GM12878 (cell line): Measurements from ENCODE around the gene SNPH. TPM values are rescaled to one million over a fixed set of nuclear protein-coding genes. Genes with fewer than 3 reads are reported as not detected.

ENCODE experiments used
- ATAC-seq: fragments of 200-7000 bp; cut with Tn5 transposase; 3 replicates; pipeline ENCODE4 v1.9.1; 2020; ENCODE audit warnings: mild to moderate bottlenecking, moderate library complexity
- BruUV-seq: library from RNA; stranded (reverse); fragments of 400-500 nt; replicated peaks from 2 replicates; lab custom pipeline; 2021; lab: Mats Ljungman, UMichigan
- CTCF ChIA-PET: fragments of 300-600 bp; sonication (Branson Sonifier 250); formaldehyde crosslinking; extraction: SDS; loops from one replicate; lab custom pipeline; 2021; ENCODE audit warnings: inconsistent platforms; lab: Yijun Ruan, JAX
- POLR2A ChIA-PET: fragments of 350-600 bp; formaldehyde crosslinking; extraction: SDS; loops from one replicate; lab custom pipeline; 2021; ENCODE audit warnings: inconsistent platforms; lab: Charles Lee
- RAD21 ChIA-PET: fragments of 300-600 bp; sonication (Branson Sonifier 250); formaldehyde crosslinking; loops from one replicate; lab custom pipeline; 2023; ENCODE audit warnings: antibody characterized with exemption; ENCODE audit not compliant: unreplicated experiment; lab: Charles Lee
- SMC1A ChIA-PET: fragments of 300-600 bp; sonication (Branson Sonifier 250); formaldehyde crosslinking; loops from one replicate; lab custom pipeline; 2023; ENCODE audit not compliant: unreplicated experiment, uncharacterized antibody; lab: Charles Lee
- DNase-seq: peaks from one replicate; pipeline ENCODE4 v3.0.0-alpha.2; 2011; ENCODE audit warnings: low read depth, low spot score
- FAIRE-seq: peaks from 3 replicates; lab custom pipeline; 2011; peaks lifted over from hg19 to GRCh38; lab: Jason Lieb, UNC
- H2AFZ ChIP-seq: 2 replicates; pipeline ENCODE4 v1.6.0; 2011; ENCODE audit warnings: low read depth, low read length, control low read depth; ENCODE audit not compliant: control insufficient read depth
- H3K27ac ChIP-seq: 2 replicates; pipeline ENCODE4 v1.5.1; 2011; ENCODE audit warnings: control low read depth; ENCODE audit not compliant: control insufficient read depth, insufficient read depth
- H3K27me3 ChIP-seq, 2 experiments: replicated peaks in 1 of 2; 2 replicates each; pipeline versions ENCODE4 v1.6.0 to v1.6.1; 2011; ENCODE audit warnings: low read length in 1 of 2; ENCODE audit not compliant: control insufficient read depth in 2 of 2, insufficient read depth in 2 of 2
- H3K36me3 ChIP-seq, 2 experiments: 2 replicates each; pipeline ENCODE4 v1.5.1; 2011; ENCODE audit warnings: low read length in 1 of 2; ENCODE audit not compliant: control insufficient read depth in 2 of 2, insufficient read depth in 2 of 2
- H3K4me1 ChIP-seq: 2 replicates; pipeline ENCODE4 v1.6.1; 2011; ENCODE audit warnings: mild to moderate bottlenecking, low read length, moderate library complexity, mixed read lengths; ENCODE audit not compliant: control insufficient read depth, insufficient read depth
- H3K4me2 ChIP-seq: 2 replicates; pipeline ENCODE4 v1.6.0; 2011; ENCODE audit warnings: control low read depth; ENCODE audit not compliant: control insufficient read depth, insufficient read depth
- H3K4me3 ChIP-seq: fragments of 200-600 bp; sonication (generic); 2 replicates; pipeline ENCODE4 v1.5.1; 2016
- H3K79me2 ChIP-seq: 2 replicates; pipeline ENCODE4 v1.6.0; 2011; ENCODE audit warnings: low read length; ENCODE audit not compliant: control insufficient read depth, insufficient read depth
- H3K9ac ChIP-seq: 2 replicates; pipeline ENCODE4 v1.8.0; 2011; ENCODE audit warnings: low read length, control low read depth, mixed read lengths; ENCODE audit not compliant: control insufficient read depth, insufficient read depth
- H3K9me3 ChIP-seq: replicated peaks from 3 replicates; pipeline ENCODE4 v1.5.1; 2011; ENCODE audit warnings: mild to moderate bottlenecking, low read length; ENCODE audit not compliant: control insufficient read depth, insufficient read depth
- H4K20me1 ChIP-seq: 2 replicates; pipeline ENCODE4 v1.6.0; 2011; ENCODE audit not compliant: control insufficient read depth, insufficient read depth
- BRCA1 ChIP-seq: IDR thresholded peaks from 2 replicates; pipeline ENCODE4 v1.6.1; 2011; ENCODE audit warnings: low read depth, low read length, improper control_type of control experiment
- FOXM1 ChIP-seq: IDR thresholded peaks from 2 replicates; pipeline ENCODE4 v1.6.1; 2012; ENCODE audit warnings: low read depth, mild to moderate bottlenecking, inconsistent platforms, low read length, moderate library complexity
- IKZF1 ChIP-seq: fragments of 450-650 bp; conservative IDR thresholded peaks from 2 replicates; pipeline ENCODE4 v1.6.1; 2017; ENCODE audit warnings: antibody characterized with exemption, mild to moderate bottlenecking
- JUND ChIP-seq: IDR thresholded peaks from 2 replicates; pipeline ENCODE4 v1.6.1; 2012; ENCODE audit warnings: low read depth, mild to moderate bottlenecking, low read length, improper control_type of control experiment, moderate library complexity
- MEF2A ChIP-seq: IDR thresholded peaks from 2 replicates; pipeline ENCODE4 v1.6.1; 2011; ENCODE audit warnings: low read depth, mild to moderate bottlenecking, low read length, moderate library complexity; ENCODE audit not compliant: insufficient read depth
- MYB ChIP-seq: fragments of 150-350 bp; IDR thresholded peaks from 2 replicates; pipeline ENCODE4 v1.6.1; 2014; ENCODE audit warnings: mild to moderate bottlenecking, low read depth, low read length, borderline replicate concordance
- MYC ChIP-seq: IDR thresholded peaks from 2 replicates; pipeline ENCODE4 v1.6.1; 2011; ENCODE audit warnings: mild to moderate bottlenecking, low read length, moderate library complexity, inconsistent platforms; ENCODE audit not compliant: insufficient read depth, insufficient replicate concordance, insufficient read length, severe bottlenecking
- NBN ChIP-seq: fragments of 450-650 bp; IDR thresholded peaks from 2 replicates; pipeline ENCODE4 v1.6.1; 2016
- NFIC ChIP-seq: IDR thresholded peaks from 2 replicates; pipeline ENCODE4 v1.6.1; 2012; ENCODE audit warnings: low read depth, mild to moderate bottlenecking, inconsistent platforms, low read length, moderate library complexity
- NR2C1 ChIP-seq: fragments of 450-650 bp; IDR thresholded peaks from 2 replicates; pipeline ENCODE4 v1.6.1; 2017; ENCODE audit warnings: antibody characterized with exemption, mild to moderate bottlenecking, moderate library complexity
- POU2F2 ChIP-seq: IDR thresholded peaks from 3 replicates; pipeline ENCODE4 v1.6.1; 2011; ENCODE audit warnings: low read depth, mild to moderate bottlenecking, low read length, borderline replicate concordance
- RBBP5 ChIP-seq: fragments of 200-600 bp; sonication (generic); conservative IDR thresholded peaks from 2 replicates; pipeline ENCODE4 v1.6.1; 2016
- SMARCA5 ChIP-seq: fragments of 450-650 bp; IDR thresholded peaks from 2 replicates; pipeline ENCODE4 v1.6.1; 2017; ENCODE audit warnings: mild to moderate bottlenecking
- TAF1 ChIP-seq: IDR thresholded peaks from 2 replicates; pipeline ENCODE4 v1.6.1; 2011; ENCODE audit warnings: mild to moderate bottlenecking, low read depth, low read length, borderline replicate concordance
- ZNF622 ChIP-seq: fragments of 450-650 bp; IDR thresholded peaks from 2 replicates; pipeline ENCODE4 v1.6.1; 2017; ENCODE audit warnings: mild to moderate bottlenecking, inconsistent platforms
- WGBS: methylation state at CpG from one replicate; pipeline ENCODE4 v1.1.6; 2016; ENCODE audit warnings: low lambda C conversion rate; ENCODE audit not compliant: insufficient replicate concordance, insufficient coverage; ENCODE audit errors: missing lambda C conversion rate; 5-methylcytosine and 5-hydroxymethylcytosine counted together
- in situ Hi-C: fragments of 300-500 bp; cut with MboI; formaldehyde crosslinking; loops from 9 replicates; pipeline ENCODE4 v1.14.3; 2018; ENCODE audit warnings: mixed read lengths
- intact Hi-C: fragments of 100-400 bp; cut with micrococcal nuclease; formaldehyde crosslinking; loops from one replicate; pipeline ENCODE4 v1.14.2; 2022; ENCODE audit not compliant: unreplicated experiment
- polyA plus RNA-seq, 11 experiments: library from polyadenylated mRNA; depleted of rRNA in 4 of 11; unstranded in 6 of 11; stranded (reverse) in 5 of 11; fragments of >200 nt; fragmentation: Nextera tagmentation in 4 of 11; fragmentation: Illumina TruSeq in 1 of 11; extraction: Ambion mirVana in 4 of 11; extraction: Trizol in 1 of 11; gene quantifications; 1 replicate in 1 of 11; 2 replicates in 10 of 11; pipeline versions ENCODE4 v1.2.1 to v1.2.3, GENCODE V29; 2011 to 2016; ENCODE audit warnings: inconsistent platforms in 2 of 11, missing spikeins in 2 of 11, low read depth in 1 of 11
- total RNA-seq, 4 experiments: library from RNA; depleted of rRNA in 3 of 4; stranded (reverse); fragments of >200 nt in 3 of 4; fragmentation: Illumina TruSeq in 1 of 4; extraction: Trizol in 1 of 4; gene quantifications; 2 replicates each; pipeline versions ENCODE4 v1.2.1 to v1.2.3, GENCODE V29; 2013 to 2021
- TF ChIP-seq, protein P1 (sequence below): fragments of 450-650 bp; IDR thresholded peaks from 2 replicates; pipeline ENCODE4 v1.6.1; 2017; ENCODE audit warnings: antibody characterized with exemption, mild to moderate bottlenecking, moderate library complexity

SNPH gene
- total and polyA plus RNA-seq, 10 of the 15 experiments (the other 5 are each of a cell fraction or from before 2014, with no cell fraction given), result 0.02 to 0.45 (median 0.34) TPM; not detected in 2

DNA sequence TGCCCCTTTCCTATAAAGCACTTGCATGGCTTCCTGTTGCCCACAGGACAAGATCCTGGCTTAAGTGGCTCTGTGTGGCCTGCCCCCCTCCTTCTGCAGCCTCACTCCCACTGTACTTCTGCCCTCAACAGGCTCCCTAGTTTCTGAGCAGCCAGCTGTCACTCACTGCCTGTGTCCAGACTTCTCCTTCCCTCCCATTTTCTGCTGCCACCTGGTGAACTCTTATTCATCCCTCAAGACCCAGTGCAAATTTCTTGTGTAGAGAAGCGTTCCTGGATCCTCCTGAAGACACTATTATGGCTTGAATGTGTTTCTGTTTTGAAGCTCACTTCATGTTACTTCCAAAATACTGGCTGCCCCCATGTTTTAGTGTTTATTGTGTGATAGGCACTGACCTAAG, 26.5 kb downstream of the SNPH start:
- Histone ChIP-seq H3K9me3 (no peaks in the 10 kb centered on the region), H3K79me2 (no peaks in the 10 kb centered on the region), H3K4me2 (no peak overlapping the region), H3K4me1 (no peaks in the 10 kb centered on the region), H3K9ac (no peak overlapping the region), H4K20me1 (no peaks in the 10 kb centered on the region), H3K27ac (no peak overlapping the region), H3K4me3 (no peak overlapping the region), H3K36me3 (no peaks in the 10 kb centered on the region), H2AFZ (no peak overlapping the region), H3K27me3 (peaks cover 0 to 2% of the 10 kb centered on the region in 2 experiments; a peak in 3 of 4 replicates)
- TF ChIP-seq POU2F2 (no peak), NR2C1 (no peak), NBN (no peak), RBBP5 (no peak), NFIC (no peak), MYB (no peak)
- FAIRE-seq (no peak), ATAC-seq (no peak), DNase-seq (no peak)
- 6% methylated on average over 1 of the region's 1 CpG for WGBS
- ChIA-PET SMC1A (no interaction called here), RAD21 (no interaction called here), CTCF (no interaction called here), POLR2A (no interaction called here)
- intact Hi-C loops, result no loop called here
- in situ Hi-C loops, result no loop called here
- no TSS peak for BruUV-seq

DNA sequence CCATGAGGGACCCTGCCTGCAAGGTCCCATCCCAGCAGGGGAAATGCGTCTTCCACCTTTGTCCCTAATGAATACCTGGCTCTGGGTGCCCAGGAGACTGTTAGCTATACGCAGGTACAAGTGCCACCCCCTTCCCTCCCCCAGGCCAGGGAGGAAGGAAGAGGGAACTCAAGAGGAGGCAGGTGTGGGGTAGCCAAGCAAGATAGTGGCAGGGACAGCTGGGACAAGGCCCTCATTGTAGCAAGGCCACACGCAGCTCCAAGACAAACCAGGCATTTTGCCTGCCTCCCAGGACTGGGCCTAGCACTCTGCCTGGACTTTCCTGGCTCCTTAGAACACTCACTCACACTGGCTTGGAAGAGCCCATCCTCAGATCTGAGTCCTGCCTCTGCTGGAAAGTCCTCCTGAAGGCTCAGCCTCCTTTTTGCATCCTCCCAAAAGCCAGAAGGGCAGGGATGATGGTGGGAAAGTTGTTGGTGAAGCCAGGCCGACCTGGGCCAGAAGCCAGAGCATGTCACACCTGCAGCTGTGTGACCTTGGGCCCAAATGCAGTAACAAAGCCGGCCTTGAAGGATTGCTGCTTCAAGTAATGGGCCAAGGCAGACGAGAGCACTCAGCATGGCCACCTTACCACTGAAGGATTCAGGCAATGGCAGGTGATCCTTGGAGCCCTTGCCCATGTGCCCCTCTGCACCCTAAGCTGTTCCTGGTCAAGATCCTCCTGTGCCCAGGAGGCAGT, 27.7 kb downstream of the SNPH start:
- ATAC-seq (no peak), DNase-seq (no peak), FAIRE-seq (no peak)
- Histone ChIP-seq H3K36me3 (no peaks in the 10 kb centered on the region), H3K4me3 (no peak overlapping the region), H3K9me3 (no peaks in the 10 kb centered on the region), H3K9ac (no peak overlapping the region), H3K4me1 (no peaks in the 10 kb centered on the region), H3K79me2 (no peaks in the 10 kb centered on the region), H2AFZ (no peak overlapping the region), H4K20me1 (no peaks in the 10 kb centered on the region), H3K27me3 (peaks cover 0 to 2% of the 10 kb centered on the region in 2 experiments; a peak in 3 of 4 replicates), H3K4me2 (no peak overlapping the region), H3K27ac (no peak overlapping the region)
- intact Hi-C loops, result no loop called here
- 24% methylated on average over 6 of the region's 6 CpGs for WGBS
- in situ Hi-C loops, result no loop called here
- ChIA-PET POLR2A (no interaction called here), CTCF (no interaction called here), SMC1A (no interaction called here), RAD21 (no interaction called here)
- BruUV-seq, result no TSS peak
- no peak for TF ChIP-seq BRCA1
- no peak for TF ChIP-seq SMARCA5
- no peak for TF ChIP-seq JUND
- no peak for TF ChIP-seq MEF2A
- TF ChIP-seq MYB, result no peak
- no peak for TF ChIP-seq TAF1
- no peak for TF ChIP-seq NBN
- no peak for TF ChIP-seq IKZF1
- TF ChIP-seq, protein P1, sequence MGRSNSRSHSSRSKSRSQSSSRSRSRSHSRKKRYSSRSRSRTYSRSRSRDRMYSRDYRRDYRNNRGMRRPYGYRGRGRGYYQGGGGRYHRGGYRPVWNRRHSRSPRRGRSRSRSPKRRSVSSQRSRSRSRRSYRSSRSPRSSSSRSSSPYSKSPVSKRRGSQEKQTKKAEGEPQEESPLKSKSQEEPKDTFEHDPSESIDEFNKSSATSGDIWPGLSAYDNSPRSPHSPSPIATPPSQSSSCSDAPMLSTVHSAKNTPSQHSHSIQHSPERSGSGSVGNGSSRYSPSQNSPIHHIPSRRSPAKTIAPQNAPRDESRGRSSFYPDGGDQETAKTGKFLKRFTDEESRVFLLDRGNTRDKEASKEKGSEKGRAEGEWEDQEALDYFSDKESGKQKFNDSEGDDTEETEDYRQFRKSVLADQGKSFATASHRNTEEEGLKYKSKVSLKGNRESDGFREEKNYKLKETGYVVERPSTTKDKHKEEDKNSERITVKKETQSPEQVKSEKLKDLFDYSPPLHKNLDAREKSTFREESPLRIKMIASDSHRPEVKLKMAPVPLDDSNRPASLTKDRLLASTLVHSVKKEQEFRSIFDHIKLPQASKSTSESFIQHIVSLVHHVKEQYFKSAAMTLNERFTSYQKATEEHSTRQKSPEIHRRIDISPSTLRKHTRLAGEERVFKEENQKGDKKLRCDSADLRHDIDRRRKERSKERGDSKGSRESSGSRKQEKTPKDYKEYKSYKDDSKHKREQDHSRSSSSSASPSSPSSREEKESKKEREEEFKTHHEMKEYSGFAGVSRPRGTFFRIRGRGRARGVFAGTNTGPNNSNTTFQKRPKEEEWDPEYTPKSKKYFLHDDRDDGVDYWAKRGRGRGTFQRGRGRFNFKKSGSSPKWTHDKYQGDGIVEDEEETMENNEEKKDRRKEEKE, result no peak
- no peak for TF ChIP-seq FOXM1
- TF ChIP-seq MYC, result no peak
- no peak for TF ChIP-seq ZNF622
